Transverse colon (tissue), 4 donors: ENCODE results near the gene FLOT2. TPM values are rescaled to one million over a fixed set of nuclear protein-coding genes. Genes with fewer than 3 reads are reported as not detected.

Experiments used
- DNase-seq: peaks from one replicate; pipeline ENCODE4 v3.0.0-alpha.2; 2019
- H3K27ac ChIP-seq, 4 donors: fragments of 200-600 bp; sonication (generic); 2 replicates each; pipeline ENCODE4 v1.5.1; 2016 to 2018; ENCODE audit warnings: inconsistent platforms in 4 of 4
- H3K27me3 ChIP-seq: fragments of 200-600 bp; sonication (generic); 2 replicates; pipeline ENCODE4 v1.5.1; 2017; ENCODE audit warnings: inconsistent platforms
- H3K36me3 ChIP-seq, 4 donors: fragments of 200-600 bp; sonication (generic); 2 replicates each; pipeline ENCODE4 v1.5.1; 2017 to 2019; ENCODE audit warnings: inconsistent platforms in 4 of 4
- H3K4me1 ChIP-seq, 4 donors: fragments of 200-600 bp; sonication (generic); 2 replicates each; pipeline ENCODE4 v1.5.1; 2017 to 2020; ENCODE audit warnings: inconsistent platforms in 4 of 4
- H3K4me3 ChIP-seq, 4 donors: fragments of 200-600 bp; sonication (generic); 1 replicate in 1 of 4; 2 replicates in 3 of 4; pipeline versions ENCODE4 v1.5.1 to v1.6.1; 2017 to 2019; ENCODE audit warnings: inconsistent platforms in 4 of 4
- H3K9me3 ChIP-seq, 2 donors: fragments of 200-600 bp; sonication (generic); 2 replicates each; pipeline ENCODE4 v1.5.1; 2017 to 2019; ENCODE audit warnings: inconsistent platforms in 2 of 2
- CTCF ChIP-seq, 5 experiments: fragments of 200-600 bp in 3 of 5; fragments of 450-650 bp in 2 of 5; sonication (generic) in 3 of 5; IDR thresholded peaks; 1 replicate in 2 of 5; 2 replicates in 3 of 5; pipeline ENCODE4 v1.5.1; 2016 to 2017; ENCODE audit warnings: antibody characterized with exemption in 5 of 5, inconsistent platforms in 3 of 5, mild to moderate bottlenecking in 2 of 5, moderate library complexity in 1 of 5
- EP300 ChIP-seq: sonication (generic); formaldehyde crosslinking; IDR thresholded peaks from one replicate; pipeline ENCODE4 v1.6.1; 2017; ENCODE audit warnings: antibody characterized with exemption, low read depth
- POLR2A ChIP-seq: fragments of 450-650 bp; IDR thresholded peaks from one replicate; pipeline ENCODE4 v1.6.1; 2016; ENCODE audit warnings: antibody characterized with exemption, mild to moderate bottlenecking, moderate library complexity
- POLR2AphosphoS5 ChIP-seq, 3 donors: sonication (generic); formaldehyde crosslinking; IDR thresholded peaks; one replicate each; pipeline ENCODE4 v1.6.1; 2016; ENCODE audit warnings: antibody characterized with exemption in 3 of 3
- WGBS, 2 donors: methylation state at CpG; one replicate each; pipeline ENCODE4 v1.1.5; 2018; ENCODE audit warnings: low coverage in 1 of 2; 5-methylcytosine and 5-hydroxymethylcytosine counted together
- in situ Hi-C, 4 donors: fragments of 200-750 bp; cut with MboI; loops; one replicate each; pipeline versions ENCODE4 v1.15.0 to v1.15.1; 2017; ENCODE audit warnings: low sequenced_read_pairs in 3 of 4, low pct_ligation_motif_present in 1 of 4, low pct_unique_long_range_greater_than_20kb in 1 of 4
- intact Hi-C: fragments of 100-400 bp; cut with DNase I; formaldehyde crosslinking; loops from one replicate; pipeline ENCODE4 v1.15.1; 2023; ENCODE audit warnings: low total_unique reads
- total RNA-seq, 4 donors: library from RNA; depleted of rRNA; stranded (reverse); fragments of >200 nt; gene quantifications; one replicate each; pipeline ENCODE4 v1.1.0, GENCODE V29; 2016

FLOT2 gene
- total RNA-seq, 4 donors from 2014 or later: 35.8 to 95.8 (median 46.5) TPM

DNA sequence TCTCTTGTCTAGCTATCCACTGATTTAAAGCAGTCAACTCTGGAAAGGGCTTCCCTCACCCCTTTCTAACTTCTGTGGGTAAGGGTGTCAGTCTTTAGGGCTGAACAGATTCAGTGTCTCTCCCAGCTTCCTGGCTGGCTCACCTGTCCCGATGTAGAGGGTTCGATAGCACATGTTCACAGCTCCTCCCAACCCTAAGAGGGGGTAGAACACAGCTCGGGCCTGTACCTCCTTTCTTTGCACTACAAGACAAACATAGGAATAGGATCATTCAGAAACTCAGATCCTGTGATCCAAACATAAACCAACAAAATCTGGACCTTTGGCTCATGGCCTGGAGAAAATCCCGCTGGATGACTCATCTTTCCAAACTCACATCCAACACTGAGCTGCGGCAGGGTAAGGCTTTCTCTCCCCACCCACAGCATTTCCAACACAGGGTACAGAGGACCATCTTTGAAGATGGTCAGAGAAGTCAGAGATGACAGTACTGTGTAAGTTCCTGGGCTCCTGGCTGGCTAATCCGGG lies 11.2 kb upstream of the FLOT2 start:
- Histone ChIP-seq H3K4me3 (no peak overlapping the region), H3K27me3 (no peaks in the 10 kb centered on the region), H3K9me3 (no peaks in the 10 kb centered on the region), H3K27ac (peak overlapping the region; percentile 68 to 77 (median 77)), H3K4me1 (peaks cover 20 to 39% (median 29%) of the 10 kb centered on the region in 4 donors), H3K36me3 (peaks cover 0 to 55% (median 19%) of the 10 kb centered on the region in 4 donors)
- in situ Hi-C loops (loop anchor here in 2 of 4 donors (25.0 kb wide), 1 partner anchor 146 kb away; no protein-coding TSS in a partner anchor), intact Hi-C loops (no loop called here)
- DNase-seq: peak; percentile 43
- 48 to 57% methylated on average over 4 to 6 of the region's 6 CpGs for WGBS, 2 donors
- TF ChIP-seq POLR2A (no peak), CTCF (IDR thresholded peaks at IDR 0.05) (no peak), POLR2AphosphoS5 (IDR thresholded peaks at IDR 0.05) (peak in 2 of 3 donors; percentile 30 to 38)

GRCh38 chr17:28907709-28908475 lies 10.4 kb upstream of the FLOT2 start:
- Histone ChIP-seq H3K36me3 (peaks cover 0 to 48% (median 19%) of the 10 kb centered on the region in 4 donors), H3K4me3 (no peak overlapping the region), H3K27me3 (no peaks in the 10 kb centered on the region), H3K4me1 (peaks cover 23 to 43% (median 34%) of the 10 kb centered on the region in 4 donors), H3K9me3 (no peaks in the 10 kb centered on the region), H3K27ac (peak overlapping the region; percentile 68 to 77 (median 77))
- DNase-seq: no peak
- in situ Hi-C loops (loop anchor here in 2 of 4 donors (25.0 kb wide), 1 partner anchor 146 kb away; no protein-coding TSS in a partner anchor), intact Hi-C loops (no loop called here)
- TF ChIP-seq POLR2A (no peak), CTCF (IDR thresholded peaks at IDR 0.05) (no peak), POLR2AphosphoS5 (IDR thresholded peaks at IDR 0.05) (no peak), EP300 (no peak)
- 70 to 72% methylated on average over 2 to 3 of the region's 3 CpGs for WGBS, 2 donors

DNA sequence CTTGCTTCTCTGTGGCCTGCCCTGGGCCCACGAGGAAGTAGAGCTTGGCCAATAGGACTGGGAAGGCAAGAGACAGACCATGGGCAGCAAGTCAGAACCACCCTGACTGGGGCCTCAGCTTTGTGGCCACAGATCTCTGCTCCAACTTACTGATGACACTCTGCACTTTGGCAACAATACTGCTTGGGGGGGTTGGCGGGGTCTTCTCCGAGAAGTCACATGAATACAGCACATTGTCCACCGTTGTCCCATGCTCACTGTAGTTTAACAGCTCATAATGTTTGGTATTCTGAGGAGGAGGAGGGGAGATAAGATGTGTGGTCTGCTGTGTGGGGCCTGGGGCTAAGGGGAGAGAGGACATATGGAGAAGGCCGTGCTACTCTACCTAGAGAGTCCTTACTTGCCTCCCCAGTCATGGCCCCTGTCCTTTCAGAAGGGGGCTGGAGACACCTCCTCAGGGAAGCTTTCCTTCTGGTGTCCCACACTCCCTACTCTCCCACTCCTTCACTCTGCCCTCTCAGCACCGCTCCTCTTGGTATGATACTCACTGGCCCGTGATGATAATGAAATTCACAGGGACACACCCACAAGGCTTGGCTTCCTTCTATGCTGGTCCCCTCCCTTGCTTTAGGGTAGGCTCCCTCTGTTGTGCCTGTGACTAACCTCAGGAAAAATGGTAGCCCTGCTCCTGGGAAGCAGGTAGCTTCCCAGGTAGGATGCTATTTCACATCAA lies 9.3 kb upstream of the FLOT2 start:
- TF ChIP-seq POLR2A (no peak), POLR2AphosphoS5 (IDR thresholded peaks at IDR 0.05) (no peak), EP300 (no peak), CTCF (IDR thresholded peaks at IDR 0.05) (no peak)
- DNase-seq: no peak
- peak overlapping the region; percentile 68 to 77 (median 77) for H3K27ac ChIP-seq
- intact Hi-C loops (no loop called here), in situ Hi-C loops (loop anchor here in 2 of 4 donors (25.0 kb wide), 1 partner anchor 145 kb away; no protein-coding TSS in a partner anchor)
- H3K27me3 ChIP-seq: no peaks in the 10 kb centered on the region
- H3K4me1 ChIP-seq: peaks cover 18 to 36% (median 30%) of the 10 kb centered on the region in 4 donors
- H3K36me3 ChIP-seq: peaks cover 0 to 39% (median 17%) of the 10 kb centered on the region in 4 donors
- H3K9me3 ChIP-seq: no peaks in the 10 kb centered on the region
- WGBS, 2 donors: 73% methylated on average over 7 of the region's 7 CpGs; no CpG with 5 or more reads in 1 of the 2 donors
- H3K4me3 ChIP-seq: no peak overlapping the region

DNA sequence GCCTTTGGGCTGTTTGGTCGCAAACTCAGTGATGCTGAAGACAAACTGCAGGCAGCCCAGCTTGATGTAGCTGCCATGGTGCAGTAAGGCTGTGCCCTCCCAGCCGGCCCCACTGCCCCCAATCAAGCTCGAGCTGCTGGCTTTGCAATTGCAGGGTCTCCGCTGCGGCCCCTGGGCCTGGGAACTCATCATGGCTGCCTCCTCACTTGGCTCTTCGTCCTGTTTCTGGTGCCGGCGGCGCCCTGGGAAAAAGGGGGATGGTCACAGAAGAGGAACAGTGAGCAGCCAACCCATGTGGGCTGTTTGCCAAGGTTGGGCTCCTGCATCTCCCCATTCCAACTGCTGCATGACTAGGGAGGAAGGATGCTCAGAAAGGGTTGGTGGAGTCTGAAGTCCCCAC lies 8.7 kb upstream of the FLOT2 start:
- no peaks in the 10 kb centered on the region for H3K27me3 ChIP-seq
- no peak overlapping the region for H3K27ac ChIP-seq
- no peak for TF ChIP-seq CTCF (IDR thresholded peaks at IDR 0.05)
- no peak for TF ChIP-seq EP300
- TF ChIP-seq POLR2A: no peak
- no peak for TF ChIP-seq POLR2AphosphoS5 (IDR thresholded peaks at IDR 0.05)
- H3K36me3 ChIP-seq: peaks cover 0 to 39% (median 15%) of the 10 kb centered on the region in 4 donors
- DNase-seq: no peak
- intact Hi-C loops (no loop called here), in situ Hi-C loops (loop anchor here in 2 of 4 donors (25.0 kb wide), 1 partner anchor 144 kb away; no protein-coding TSS in a partner anchor)
- H3K9me3 ChIP-seq: no peaks in the 10 kb centered on the region
- H3K4me3 ChIP-seq: no peak overlapping the region
- peaks cover 18 to 41% (median 33%) of the 10 kb centered on the region in 4 donors for H3K4me1 ChIP-seq
- WGBS, 2 donors: 86% methylated on average over 8 of the region's 9 CpGs; no CpG with 5 or more reads in 1 of the 2 donors
